Upper lobe of left lung (tissue), 6 donors: ENCODE results near the gene TP53I3. TPM values are rescaled to one million over a fixed set of nuclear protein-coding genes. Genes with fewer than 3 reads are reported as not detected.

Experiments used
- ATAC-seq, 2 donors: fragments of 200-7000 bp; cut with Tn5 transposase; one replicate each; pipeline ENCODE4 v1.9.1; 2022; ENCODE audit warnings: mild to moderate bottlenecking in 2 of 2, moderate library complexity in 2 of 2; ENCODE audit not compliant: low FRiP score in 2 of 2
- DNase-seq, 2 donors: peaks; one replicate each; pipeline ENCODE4 v3.0.0-alpha.2; 2019 to 2020
- H3K27ac ChIP-seq, 4 donors: fragments of 200-600 bp; sonication (generic); one replicate each; pipeline ENCODE4 v1.5.1; 2016 to 2019
- H3K27me3 ChIP-seq, 4 donors: fragments of 200-600 bp; sonication (generic); one replicate each; pipeline ENCODE4 v1.5.1; 2017 to 2019
- H3K36me3 ChIP-seq, 4 donors: fragments of 200-600 bp; sonication (generic); one replicate each; pipeline ENCODE4 v1.5.1; 2016 to 2019
- H3K4me1 ChIP-seq, 4 donors: fragments of 200-600 bp; sonication (generic); one replicate each; pipeline ENCODE4 v1.5.1; 2018 to 2019
- H3K4me3 ChIP-seq, 4 donors: fragments of 200-600 bp; sonication (generic); one replicate each; pipeline ENCODE4 v1.5.1; 2017 to 2019; ENCODE audit warnings: mild to moderate bottlenecking in 2 of 4, moderate library complexity in 1 of 4
- H3K9me3 ChIP-seq, 4 donors: fragments of 200-600 bp; sonication (generic); one replicate each; pipeline ENCODE4 v1.5.1; 2018 to 2019
- EP300 ChIP-seq, 4 donors: sonication (generic); formaldehyde crosslinking; IDR thresholded peaks; one replicate each; pipeline ENCODE4 v1.5.1; 2017; ENCODE audit warnings: antibody characterized with exemption in 4 of 4, control low read depth in 2 of 4
- POLR2A ChIP-seq, 4 donors: fragments of 450-650 bp; IDR thresholded peaks; one replicate each; pipeline ENCODE4 v1.5.1; 2016 to 2017; ENCODE audit warnings: antibody characterized with exemption in 4 of 4, mild to moderate bottlenecking in 2 of 4
- POLR2AphosphoS5 ChIP-seq, 2 donors: sonication (generic); formaldehyde crosslinking; IDR thresholded peaks; one replicate each; pipeline ENCODE4 v1.5.1; 2017; ENCODE audit warnings: antibody characterized with exemption in 2 of 2
- WGBS, 2 donors: methylation state at CpG; one replicate each; pipeline ENCODE4 v1.1.5; 2017 to 2018; 5-methylcytosine and 5-hydroxymethylcytosine counted together
- total RNA-seq, 6 donors: library from RNA; depleted of rRNA in 4 of 6; stranded (reverse); fragments of >200 nt in 4 of 6; gene quantifications; one replicate each; pipeline versions ENCODE4 v1.1.0 to v1.2.1, GENCODE V29; 2016 to 2021
- TF ChIP-seq, protein P1 (sequence below), 6 experiments: fragments of 450-650 bp in 4 of 6; fragments of 200-600 bp in 2 of 6; sonication (generic) in 2 of 6; IDR thresholded peaks; one replicate each; pipeline ENCODE4 v1.5.1; 2016 to 2019; ENCODE audit warnings: antibody characterized with exemption in 6 of 6
- donor health status: DM: no; HTN: no; CAD: no; lungs with moderate emphysema.
- donor health status: DM: no; HTN: yes; CAD: no; lungs with severe emphysema.

Gene TP53I3
- total RNA-seq, 6 donors from 2014 or later, result 27.0 to 110 (median 69.6) TPM

DNA sequence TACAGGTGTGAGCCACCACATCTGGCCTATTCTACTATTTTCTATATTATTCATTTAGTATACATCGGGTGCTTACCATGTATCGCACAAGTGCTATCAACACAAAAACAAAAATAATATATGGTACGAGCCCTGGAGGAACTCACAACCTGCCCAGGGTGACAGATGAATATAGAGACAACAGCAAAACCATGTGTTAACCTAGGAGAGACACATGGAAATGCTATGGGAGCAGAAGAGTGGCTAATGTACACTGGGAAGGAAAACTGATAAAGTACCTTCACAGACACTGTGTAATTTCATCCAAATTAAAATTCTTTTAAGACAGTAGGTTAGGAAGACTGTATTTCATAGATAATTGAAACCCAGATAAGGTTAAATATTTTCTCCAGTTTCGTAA, 12.4 kb downstream of the TP53I3 start:
- H3K27me3 ChIP-seq, result no peaks in the 10 kb centered on the region
- H3K27ac ChIP-seq, result no peak overlapping the region
- H3K9me3 ChIP-seq, result no peaks in the 10 kb centered on the region
- no peak for TF ChIP-seq POLR2AphosphoS5 (IDR thresholded peaks at IDR 0.05)
- no peak for TF ChIP-seq EP300 (IDR thresholded peaks at IDR 0.05)
- TF ChIP-seq POLR2A (IDR thresholded peaks at IDR 0.05), result no peak
- TF ChIP-seq, protein P1, sequence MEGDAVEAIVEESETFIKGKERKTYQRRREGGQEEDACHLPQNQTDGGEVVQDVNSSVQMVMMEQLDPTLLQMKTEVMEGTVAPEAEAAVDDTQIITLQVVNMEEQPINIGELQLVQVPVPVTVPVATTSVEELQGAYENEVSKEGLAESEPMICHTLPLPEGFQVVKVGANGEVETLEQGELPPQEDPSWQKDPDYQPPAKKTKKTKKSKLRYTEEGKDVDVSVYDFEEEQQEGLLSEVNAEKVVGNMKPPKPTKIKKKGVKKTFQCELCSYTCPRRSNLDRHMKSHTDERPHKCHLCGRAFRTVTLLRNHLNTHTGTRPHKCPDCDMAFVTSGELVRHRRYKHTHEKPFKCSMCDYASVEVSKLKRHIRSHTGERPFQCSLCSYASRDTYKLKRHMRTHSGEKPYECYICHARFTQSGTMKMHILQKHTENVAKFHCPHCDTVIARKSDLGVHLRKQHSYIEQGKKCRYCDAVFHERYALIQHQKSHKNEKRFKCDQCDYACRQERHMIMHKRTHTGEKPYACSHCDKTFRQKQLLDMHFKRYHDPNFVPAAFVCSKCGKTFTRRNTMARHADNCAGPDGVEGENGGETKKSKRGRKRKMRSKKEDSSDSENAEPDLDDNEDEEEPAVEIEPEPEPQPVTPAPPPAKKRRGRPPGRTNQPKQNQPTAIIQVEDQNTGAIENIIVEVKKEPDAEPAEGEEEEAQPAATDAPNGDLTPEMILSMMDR (IDR thresholded peaks at IDR 0.05), result no peak
- ATAC-seq (no peak), DNase-seq (no peak)
- H3K4me1 ChIP-seq, result peaks cover 10 to 25% (median 11%) of the 10 kb centered on the region in 4 donors
- H3K4me3 ChIP-seq, result no peak overlapping the region
- WGBS, 2 donors, result 87 to 95% methylated on average over 4 of the region's 4 CpGs
- peaks cover 15 to 63% (median 30%) of the 10 kb centered on the region in 4 donors for H3K36me3 ChIP-seq

DNA sequence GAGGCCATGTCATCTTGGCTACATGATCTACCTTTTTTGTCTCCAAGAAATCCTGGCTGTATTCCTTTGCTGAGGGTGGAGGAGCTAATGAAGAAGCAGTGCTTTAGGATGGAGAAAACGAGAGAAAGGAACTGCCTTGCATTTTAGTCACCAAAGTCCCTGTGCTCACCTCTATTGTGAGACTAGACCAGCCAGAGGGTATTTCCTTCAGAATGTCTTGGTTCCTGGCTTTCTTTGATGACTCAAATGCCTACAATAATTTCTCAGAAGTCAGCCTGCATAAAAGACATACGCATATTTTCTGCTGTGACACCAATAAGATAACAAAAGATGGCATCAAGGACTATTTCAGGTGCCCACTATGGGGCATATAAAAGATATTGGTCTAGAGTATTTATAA, 19.3 kb downstream of the TP53I3 start:
- H3K9me3 ChIP-seq, result no peaks in the 10 kb centered on the region
- ATAC-seq, result no peak
- H3K36me3 ChIP-seq, result peaks cover 13 to 64% (median 23%) of the 10 kb centered on the region in 4 donors
- DNase-seq, result no peak
- no peaks in the 10 kb centered on the region for H3K4me1 ChIP-seq
- TF ChIP-seq POLR2AphosphoS5 (IDR thresholded peaks at IDR 0.05), result no peak
- TF ChIP-seq POLR2A (IDR thresholded peaks at IDR 0.05), result no peak
- TF ChIP-seq, protein P1 (IDR thresholded peaks at IDR 0.05), result no peak
- TF ChIP-seq EP300 (IDR thresholded peaks at IDR 0.05), result no peak
- no peaks in the 10 kb centered on the region for H3K27me3 ChIP-seq
- H3K4me3 ChIP-seq, result no peak overlapping the region
- 78 to 84% methylated on average over 2 of the region's 2 CpGs for WGBS, 2 donors
- H3K27ac ChIP-seq, result no peak overlapping the region

DNA sequence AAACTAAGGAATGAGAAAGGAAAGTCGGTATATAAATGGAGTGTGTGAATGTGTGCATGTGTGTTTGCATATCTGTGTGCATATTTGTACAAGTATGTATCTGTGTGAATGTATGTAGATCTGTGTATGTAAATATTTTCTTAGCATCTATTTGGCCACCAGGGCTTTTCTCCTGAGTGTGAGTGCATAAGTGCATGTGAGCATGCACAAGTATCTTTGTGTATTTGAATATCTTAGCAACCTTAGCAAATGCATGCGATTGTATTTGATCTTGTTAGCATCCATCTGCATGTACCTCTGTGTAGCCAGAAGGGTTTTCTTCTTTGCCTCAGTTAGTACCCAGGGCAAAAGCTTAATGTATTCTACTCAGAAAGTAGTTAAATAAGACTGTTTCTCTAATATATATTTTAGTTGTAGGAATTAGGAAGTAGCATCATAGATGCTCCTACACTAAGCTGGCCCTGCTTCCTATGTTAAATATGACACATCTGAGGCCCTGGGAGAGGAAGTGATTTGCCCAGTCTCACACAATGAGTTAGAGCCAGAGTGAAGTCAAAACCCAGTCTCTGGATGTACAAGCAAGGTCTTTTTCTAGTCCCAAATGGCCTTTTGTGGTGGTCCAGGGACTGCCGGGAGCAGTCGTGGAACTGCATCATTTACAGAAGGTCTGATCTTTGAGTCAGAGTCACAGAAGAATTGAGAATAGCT, 25.9 kb downstream of the TP53I3 start:
- WGBS, 2 donors, result 83 to 89% methylated on average over 2 to 4 of the region's 4 CpGs

DNA sequence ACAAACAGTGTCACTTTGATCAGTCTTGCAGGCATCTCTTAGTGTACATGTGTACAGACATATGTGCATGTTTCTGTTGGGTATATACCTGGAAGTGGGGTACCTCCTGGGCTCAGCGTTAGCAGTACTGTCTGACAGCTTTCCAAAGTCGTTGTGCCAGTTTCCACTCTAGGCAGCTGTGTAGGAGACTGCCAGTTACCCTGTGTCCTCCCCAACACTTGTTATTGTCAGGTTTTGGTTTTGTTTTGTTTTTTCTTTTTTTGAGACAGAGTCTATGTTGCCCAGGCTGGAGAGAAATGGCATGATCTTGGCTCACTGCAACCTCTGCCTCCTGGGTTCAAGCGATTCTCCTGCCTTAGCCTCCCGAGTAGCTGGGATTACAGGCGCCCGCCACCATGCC, 28.9 kb downstream of the TP53I3 start:
- DNase-seq (no peak), ATAC-seq (no peak)
- Histone ChIP-seq H3K27ac (no peak overlapping the region), H3K36me3 (peaks cover 0 to 2% (median 0%) of the 10 kb centered on the region in 4 donors), H3K9me3 (no peaks in the 10 kb centered on the region), H3K4me1 (peaks cover 0 to under 1% (median 0%) of the 10 kb centered on the region in 4 donors), H3K27me3 (no peaks in the 10 kb centered on the region), H3K4me3 (no peak overlapping the region)
- WGBS, 2 donors, result 90 to 92% methylated on average over 6 of the region's 6 CpGs
- TF ChIP-seq, protein P1 (IDR thresholded peaks at IDR 0.05), result no peak
- TF ChIP-seq POLR2A (IDR thresholded peaks at IDR 0.05), result no peak
- TF ChIP-seq EP300 (IDR thresholded peaks at IDR 0.05), result no peak
- no peak for TF ChIP-seq POLR2AphosphoS5 (IDR thresholded peaks at IDR 0.05)

More for the DNA sequence above, 25.9 kb downstream of the TP53I3 start:
- Histone ChIP-seq H3K9me3 (no peaks in the 10 kb centered on the region), H3K36me3 (peaks cover 0 to 13% (median 2%) of the 10 kb centered on the region in 4 donors), H3K4me1 (no peaks in the 10 kb centered on the region), H3K27me3 (no peaks in the 10 kb centered on the region), H3K4me3 (no peak overlapping the region), H3K27ac (no peak overlapping the region)
- TF ChIP-seq, protein P1 (IDR thresholded peaks at IDR 0.05), result no peak
- TF ChIP-seq POLR2AphosphoS5 (IDR thresholded peaks at IDR 0.05), result no peak
- no peak for TF ChIP-seq POLR2A (IDR thresholded peaks at IDR 0.05)
- no peak for TF ChIP-seq EP300 (IDR thresholded peaks at IDR 0.05)
- ATAC-seq (no peak), DNase-seq (no peak)
